HG03520 (cell line): ENCODE data around the gene DGKQ.

Experiments
- ATAC-seq: cut with Tn5 transposase; IDR thresholded peaks from one replicate; pipeline ENCODE4 v1.9.1; 2021; ENCODE audit warnings: mild to moderate bottlenecking, moderate library complexity; ENCODE audit not compliant: unreplicated experiment

Gene DGKQ

GRCh38 chr4:973431-974397, at the start of gene DGKQ:
DGKQ (minus strand) TSS chr4:973569; CDS start chr4:973482, 87 bp downstream.
- ATAC-seq = peak; percentile 68

GRCh38 chr4:1022739-1023066, 49.3 kb upstream of the DGKQ start:
- ATAC-seq = no peak

- no peak for ATAC-seq
Measured at GRCh38 chr4:1022051-1022738, 48.8 kb upstream of the DGKQ start.

GRCh38 chr4:1021386-1022050, 48.1 kb upstream of the DGKQ start:
- ATAC-seq = peak; percentile 73

- no peak for ATAC-seq
Measured at GRCh38 chr4:1019729-1020470, 46.5 kb upstream of the DGKQ start.

- no peak for ATAC-seq
Measured at GRCh38 chr4:1019320-1019719, 46.0 kb upstream of the DGKQ start.

GRCh38 chr4:1018147-1019020, 45.0 kb upstream of the DGKQ start:
- no peak for ATAC-seq

GRCh38 chr4:1017706-1018105, 44.3 kb upstream of the DGKQ start:
- no peak for ATAC-seq

- no peak for ATAC-seq
Measured at GRCh38 chr4:1017211-1017610, 43.8 kb upstream of the DGKQ start.

- ATAC-seq = no peak
Measured at GRCh38 chr4:1015746-1016145, 42.4 kb upstream of the DGKQ start.

GRCh38 chr4:1015179-1015578, 41.8 kb upstream of the DGKQ start:
- no peak for ATAC-seq

- ATAC-seq = no peak
Measured at GRCh38 chr4:1014291-1015167, 41.2 kb upstream of the DGKQ start.

GRCh38 chr4:1013225-1014073, 40.1 kb upstream of the DGKQ start:
- no peak for ATAC-seq

- ATAC-seq = no peak
Measured at GRCh38 chr4:1012034-1012739, 38.8 kb upstream of the DGKQ start.

- no peak for ATAC-seq
Measured at GRCh38 chr4:1011666-1012033, 38.3 kb upstream of the DGKQ start.

- no peak for ATAC-seq
Measured at GRCh38 chr4:1011022-1011665, 37.8 kb upstream of the DGKQ start, which contains the start of gene FGFRL1. FGFRL1 (plus strand) TSS chr4:1011626; CDS start chr4:1012486, 860 bp downstream.
